T-helper 2 cell treated with Interferon-gamma antibody and Interleukin-4, amounts not matched to agents 5 μg/mL and 100 μg/mL, for 36 hours (primary cell): ENCODE data around the gene PRR36.
A peak's percentile ranks its signal among the peaks of the same experiment; 100 is the strongest.

Experiments used
- DNase-seq: peaks from one replicate; pipeline ENCODE4 v3.0.0; 2021; ENCODE audit warnings: low spot score
- H3K27ac Mint-ChIP-seq: one replicate; pipeline ENCODE4 v1.8.0; 2021; ENCODE audit warnings: mild to moderate bottlenecking, mixed read lengths
- H3K27me3 Mint-ChIP-seq: one replicate; pipeline ENCODE4 v1.8.0; 2021; ENCODE audit warnings: low read depth, mixed read lengths
- H3K36me3 Mint-ChIP-seq: one replicate; pipeline ENCODE4 v1.8.0; 2021; ENCODE audit warnings: low read depth, mixed read lengths
- H3K4me1 Mint-ChIP-seq: one replicate; pipeline ENCODE4 v1.8.0; 2021; ENCODE audit warnings: low read depth, mixed read lengths
- H3K4me3 Mint-ChIP-seq: one replicate; pipeline ENCODE4 v1.8.0; 2022; ENCODE audit warnings: mild to moderate bottlenecking, moderate library complexity, mixed read lengths
- H3K9me3 Mint-ChIP-seq: one replicate; pipeline ENCODE4 v1.8.0; 2021; ENCODE audit warnings: mixed read lengths

Gene PRR36

GRCh38 chr19:7879836-7880235, 5.6 kb upstream of the PRR36 start:
- H3K9me3 Mint-ChIP-seq = no peaks in the 10 kb centered on the region
- no peak overlapping the region for H3K27ac Mint-ChIP-seq
- no peaks in the 10 kb centered on the region for H3K36me3 Mint-ChIP-seq
- DNase-seq = no peak
- H3K27me3 Mint-ChIP-seq = peaks cover 18% of the 10 kb centered on the region
- H3K4me1 Mint-ChIP-seq = no peaks in the 10 kb centered on the region
- no peak overlapping the region for H3K4me3 Mint-ChIP-seq

DNA sequence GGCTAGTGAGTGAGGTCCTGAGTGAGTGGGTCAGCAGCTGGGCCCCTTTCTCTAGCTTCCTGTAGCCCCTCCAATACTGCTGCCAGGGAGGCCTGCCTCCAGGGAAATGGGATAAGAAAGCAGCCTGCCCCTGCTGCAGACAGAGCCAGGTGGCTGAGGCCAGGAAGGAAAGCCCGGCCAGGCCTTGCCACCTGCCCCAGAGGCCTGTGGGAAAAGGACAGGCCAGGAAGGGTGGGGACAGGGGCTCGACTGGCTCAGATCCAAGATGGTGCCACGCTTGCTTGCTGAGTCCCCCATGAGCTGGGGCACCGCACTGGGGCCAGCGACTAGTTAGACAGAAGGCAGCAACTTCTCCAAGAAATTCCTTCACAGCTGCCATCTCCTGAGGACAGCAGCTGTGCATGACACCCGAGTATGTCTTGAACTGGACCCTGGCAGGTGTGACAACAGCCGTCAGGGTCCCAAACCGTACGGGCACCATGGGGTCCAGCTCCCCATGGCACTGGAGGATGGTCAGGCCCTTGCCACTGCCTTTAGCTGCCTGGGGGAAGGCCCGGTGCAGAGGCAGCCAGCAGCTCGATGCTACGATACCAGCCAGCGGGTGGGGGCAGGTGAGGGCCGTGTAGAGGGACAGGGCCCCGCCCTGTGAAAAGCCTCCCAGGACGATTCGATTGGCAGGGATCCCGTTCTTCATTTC, 5.1 kb upstream of the PRR36 start:
- H3K4me3 Mint-ChIP-seq = no peak overlapping the region
- H3K27me3 Mint-ChIP-seq = peaks cover 23% of the 10 kb centered on the region
- DNase-seq = no peak
- no peaks in the 10 kb centered on the region for H3K4me1 Mint-ChIP-seq
- no peaks in the 10 kb centered on the region for H3K9me3 Mint-ChIP-seq
- no peak overlapping the region for H3K27ac Mint-ChIP-seq
- H3K36me3 Mint-ChIP-seq = no peaks in the 10 kb centered on the region

DNA sequence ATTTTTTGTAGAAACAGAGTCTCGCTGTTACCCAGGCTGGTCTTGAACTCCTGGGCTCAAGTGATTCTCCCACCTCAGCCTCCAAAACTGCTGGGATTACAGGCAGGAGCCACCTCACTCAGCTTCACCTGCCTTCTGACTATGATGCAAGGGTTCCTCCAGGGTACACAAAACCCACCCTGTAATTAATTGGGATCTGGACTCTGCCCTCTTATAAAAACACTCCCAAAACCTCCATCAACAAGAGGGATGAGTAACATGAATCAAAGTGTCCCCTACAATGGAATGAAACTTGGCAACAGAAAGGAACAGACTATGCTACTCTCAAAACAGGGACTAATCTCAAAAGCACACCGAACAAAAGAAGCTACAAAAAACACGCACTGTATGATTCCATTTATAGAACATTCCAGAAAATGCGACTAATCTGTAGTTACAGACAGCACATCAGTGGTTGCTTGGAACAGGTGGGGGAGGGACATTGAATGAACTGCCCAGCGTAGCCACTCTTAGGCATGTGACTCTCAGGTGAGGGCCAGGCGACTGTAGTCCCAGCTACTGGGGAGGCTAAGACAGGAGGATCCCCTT, 3.2 kb upstream of the PRR36 start:
- H3K27me3 Mint-ChIP-seq = peaks cover 31% of the 10 kb centered on the region
- DNase-seq = no peak
- no peaks in the 10 kb centered on the region for H3K36me3 Mint-ChIP-seq
- H3K9me3 Mint-ChIP-seq = no peaks in the 10 kb centered on the region
- no peak overlapping the region for H3K4me3 Mint-ChIP-seq
- no peak overlapping the region for H3K27ac Mint-ChIP-seq
- no peaks in the 10 kb centered on the region for H3K4me1 Mint-ChIP-seq

GRCh38 chr19:7874897-7875273, 695 bp upstream of the PRR36 start:
- no peak overlapping the region for H3K27ac Mint-ChIP-seq

GRCh38 chr19:7873304-7874075, 700 bp downstream of the PRR36 start:
- Mint-ChIP-seq H3K27ac (no peak overlapping the region), H3K9me3 (no peaks in the 10 kb centered on the region), H3K4me3 (peak overlapping the region; percentile 61), H3K4me1 (peaks cover 15% of the 10 kb centered on the region), H3K36me3 (no peaks in the 10 kb centered on the region), H3K27me3 (peaks cover 46% of the 10 kb centered on the region)
- no peak for DNase-seq

More at GRCh38 chr19:7874897-7875273, 695 bp upstream of the PRR36 start:
- peaks cover 43% of the 10 kb centered on the region for H3K27me3 Mint-ChIP-seq
- H3K4me3 Mint-ChIP-seq = no peak overlapping the region
- DNase-seq = no peak
- no peaks in the 10 kb centered on the region for H3K36me3 Mint-ChIP-seq
- peaks cover 11% of the 10 kb centered on the region for H3K4me1 Mint-ChIP-seq
- H3K9me3 Mint-ChIP-seq = no peaks in the 10 kb centered on the region

- no peak for DNase-seq
- Mint-ChIP-seq H3K27ac (no peak overlapping the region), H3K36me3 (no peaks in the 10 kb centered on the region), H3K9me3 (no peaks in the 10 kb centered on the region), H3K27me3 (peaks cover 55% of the 10 kb centered on the region), H3K4me3 (no peak overlapping the region), H3K4me1 (peaks cover 15% of the 10 kb centered on the region)
These were observed 1.6 kb downstream of the PRR36 start for GRCh38 chr19:7872306-7873204.

DNA sequence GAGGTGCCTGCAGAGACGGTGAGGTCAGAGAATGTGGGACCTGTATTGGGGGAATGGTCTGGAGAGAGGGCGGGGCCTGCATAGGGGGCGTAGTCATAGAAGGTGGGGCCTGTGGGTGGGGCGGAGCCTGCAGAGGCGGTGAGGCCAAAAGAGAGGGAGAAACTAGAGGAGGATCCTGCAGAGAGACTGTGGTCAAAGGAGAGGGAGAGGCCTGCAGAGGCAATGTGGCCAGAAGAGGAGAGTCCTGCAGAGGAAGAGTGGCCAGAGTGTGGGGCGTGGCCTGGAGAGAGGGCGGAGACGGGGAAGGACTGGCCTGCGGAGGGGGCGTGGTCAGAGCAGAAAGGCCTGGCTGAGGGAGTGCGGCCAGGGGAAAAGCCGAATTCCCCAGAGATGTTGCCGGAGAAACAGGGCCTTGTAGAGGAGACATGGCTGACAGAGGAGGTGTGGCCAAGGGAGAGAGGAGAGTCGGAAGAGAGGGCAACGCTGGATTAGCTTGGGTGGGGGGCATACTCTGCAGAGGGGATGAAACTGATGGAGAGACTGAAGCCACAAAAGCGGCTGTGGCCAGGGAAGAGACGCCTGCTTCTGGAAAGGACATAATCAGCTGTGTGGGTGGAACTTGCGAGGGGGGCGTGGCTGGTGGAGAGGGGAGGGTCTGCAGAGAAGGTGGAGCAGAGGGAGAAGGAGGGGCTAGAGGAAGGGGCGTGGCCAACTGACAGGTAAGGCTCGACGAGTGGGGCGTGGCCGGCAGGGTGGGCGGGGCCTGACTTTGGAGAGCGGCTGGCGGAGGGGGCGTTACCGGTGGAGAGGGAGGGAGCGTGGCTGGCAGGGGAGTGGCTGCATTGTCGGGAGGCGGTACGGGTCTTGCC, 2.5 kb downstream of the PRR36 start:
- peak overlapping the region; percentile 60 for H3K4me3 Mint-ChIP-seq
- peak; percentile 56 for DNase-seq
- H3K27me3 Mint-ChIP-seq = peaks cover 59% of the 10 kb centered on the region
- peak overlapping the region; percentile 62 for H3K27ac Mint-ChIP-seq
- H3K36me3 Mint-ChIP-seq = no peaks in the 10 kb centered on the region
- H3K9me3 Mint-ChIP-seq = no peaks in the 10 kb centered on the region
- H3K4me1 Mint-ChIP-seq = peaks cover 15% of the 10 kb centered on the region

GRCh38 chr19:7870571-7871436, 3.4 kb downstream of the PRR36 start:
- Mint-ChIP-seq H3K27ac (peak overlapping the region; percentile 62), H3K4me3 (peak overlapping the region; percentile 60), H3K27me3 (peaks cover 57% of the 10 kb centered on the region), H3K4me1 (peaks cover 15% of the 10 kb centered on the region), H3K9me3 (no peaks in the 10 kb centered on the region), H3K36me3 (no peaks in the 10 kb centered on the region)
- peak; percentile 33 for DNase-seq

- Mint-ChIP-seq H3K27ac (no peak overlapping the region), H3K4me3 (peak overlapping the region; percentile 45), H3K36me3 (no peaks in the 10 kb centered on the region), H3K9me3 (no peaks in the 10 kb centered on the region), H3K27me3 (peaks cover 56% of the 10 kb centered on the region), H3K4me1 (peaks cover 21% of the 10 kb centered on the region)
- no peak for DNase-seq
These were observed 4.2 kb downstream of the PRR36 start for GRCh38 chr19:7869910-7870511.

DNA sequence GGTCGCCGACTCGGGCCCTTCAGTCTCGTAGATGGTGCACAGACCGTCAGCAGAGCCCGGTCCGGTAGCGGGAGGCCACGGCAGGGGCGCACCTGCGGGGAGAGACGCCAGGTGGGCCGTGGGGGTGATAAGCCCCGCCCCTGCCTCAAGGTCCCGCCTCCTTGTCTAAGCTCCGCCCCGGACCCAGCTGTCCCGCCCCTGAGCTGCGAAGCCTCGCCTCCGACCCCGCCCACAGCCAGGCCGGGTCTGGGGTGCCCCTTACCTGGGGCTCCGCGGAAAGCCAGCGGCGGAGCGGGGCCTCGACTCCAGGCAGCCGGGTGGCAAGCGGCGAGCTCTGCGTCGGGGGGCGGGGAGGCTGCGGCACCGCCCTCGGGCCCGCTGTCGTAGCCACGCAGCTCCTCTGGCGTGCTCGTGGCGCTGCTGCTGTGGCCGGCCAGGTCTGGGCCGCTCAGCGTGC, 4.7 kb downstream of the PRR36 start:
- Mint-ChIP-seq H3K27ac (no peak overlapping the region), H3K9me3 (no peaks in the 10 kb centered on the region), H3K4me3 (peak overlapping the region; percentile 43), H3K36me3 (no peaks in the 10 kb centered on the region), H3K4me1 (peaks cover 21% of the 10 kb centered on the region), H3K27me3 (peaks cover 55% of the 10 kb centered on the region)
- DNase-seq = peak; percentile 66

DNA sequence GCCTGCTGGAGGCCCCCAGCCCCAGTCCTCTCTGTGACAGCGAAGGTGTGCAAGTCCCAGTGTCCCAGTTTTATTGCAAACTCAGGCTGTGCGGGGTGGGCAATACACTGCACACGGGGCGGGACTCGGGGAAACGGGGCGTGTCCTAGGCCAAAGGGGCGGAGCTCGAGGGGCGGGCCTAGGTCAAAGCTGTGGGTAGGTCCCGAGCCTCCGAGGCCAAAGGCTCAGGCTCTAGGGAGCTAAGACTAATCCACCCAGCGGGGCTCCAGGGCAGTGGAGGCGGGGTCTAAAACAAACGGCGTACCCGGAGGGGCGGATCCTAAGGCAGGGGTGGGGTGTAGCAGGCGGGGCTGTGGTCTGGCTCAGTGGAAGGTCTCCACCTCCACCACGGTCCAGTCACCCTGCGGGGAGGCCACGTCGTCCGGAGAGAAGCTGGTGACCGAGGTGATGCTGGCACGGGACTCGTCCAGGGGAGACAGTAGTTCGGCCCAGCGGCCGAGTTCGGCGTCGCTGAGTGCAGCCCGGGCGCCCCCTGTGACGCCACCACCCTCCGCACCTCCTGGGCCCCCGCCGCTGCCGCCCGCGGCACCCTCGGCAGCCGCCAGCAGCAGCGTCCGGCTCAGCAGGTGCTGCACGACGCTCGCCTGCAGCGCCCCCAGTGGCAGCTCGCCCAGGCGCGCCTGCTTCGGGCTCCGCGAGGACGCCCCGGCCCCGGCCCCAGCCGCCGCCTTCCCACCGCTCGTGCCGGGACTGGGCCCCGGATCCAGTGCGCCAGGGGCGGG, 5.3 kb downstream of the PRR36 start:
- Mint-ChIP-seq H3K27me3 (peaks cover 60% of the 10 kb centered on the region), H3K27ac (peak overlapping the region; percentile 49), H3K36me3 (no peaks in the 10 kb centered on the region), H3K4me1 (peaks cover 21% of the 10 kb centered on the region), H3K9me3 (no peaks in the 10 kb centered on the region), H3K4me3 (peak overlapping the region; percentile 74)
- DNase-seq = peak; percentile 80
